Measurements from ENCODE around the gene ATE1.

ATE1 gene

GRCh38 chr10:121811386-121811785 lies 116.4 kb downstream of the ATE1 start:
- WGBS = 97% methylated on average over 2 of the region's 2 CpGs
- H3K9me3 ChIP-seq (ENCODE audit: insufficient read depth, low read depth, low read length) = no peaks in the 10 kb centered on the region
- H3K27ac ChIP-seq (ENCODE audit: low read depth, low read length) = no peak overlapping the region

DNA sequence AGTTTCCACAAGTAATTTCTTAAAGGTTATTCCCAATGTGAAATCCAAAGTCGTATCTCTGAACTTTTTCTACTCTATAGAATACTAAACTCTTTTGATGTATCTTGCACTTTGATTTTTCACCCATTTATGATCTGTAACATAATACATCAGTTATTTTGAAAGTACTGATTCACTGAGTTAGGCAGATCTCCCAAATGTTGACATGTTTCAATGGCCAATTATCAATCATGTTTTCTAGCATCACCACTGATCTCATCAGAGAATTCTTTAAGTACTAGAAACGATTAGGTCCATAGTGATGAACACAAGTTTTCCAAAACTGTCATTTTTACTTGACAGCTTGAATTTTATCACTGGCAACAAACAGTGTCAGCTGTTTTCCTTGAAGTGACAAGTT lies 119.0 kb downstream of the ATE1 start:
- no peaks in the 10 kb centered on the region for H3K27me3 ChIP-seq (ENCODE audit: insufficient read depth, low read length)
- no peak overlapping the region for H3K9ac ChIP-seq (ENCODE audit: low read depth, low read length)
- no peaks in the 10 kb centered on the region for H3K9me3 ChIP-seq (ENCODE audit: insufficient read depth, low read depth, low read length)
- H3K4me1 ChIP-seq (ENCODE audit: insufficient read depth, low read length) = no peaks in the 10 kb centered on the region
- no peak overlapping the region for H3K27ac ChIP-seq (ENCODE audit: low read depth, low read length)
- H3K4me3 ChIP-seq (ENCODE audit: low read length) = no peak overlapping the region
- no peaks in the 10 kb centered on the region for H3K36me3 ChIP-seq (ENCODE audit: insufficient read depth, low read length)
- WGBS = 94% methylated on average over 2 of the region's 2 CpGs

More at GRCh38 chr10:121811386-121811785, 116.4 kb downstream of the ATE1 start:
- H3K4me3 ChIP-seq (ENCODE audit: low read length) = no peak overlapping the region
- no peak overlapping the region for H3K9ac ChIP-seq (ENCODE audit: low read depth, low read length)
- H3K27me3 ChIP-seq (ENCODE audit: insufficient read depth, low read length) = no peaks in the 10 kb centered on the region
- H3K4me1 ChIP-seq (ENCODE audit: insufficient read depth, low read length) = no peaks in the 10 kb centered on the region
- H3K36me3 ChIP-seq (ENCODE audit: insufficient read depth, low read length) = no peaks in the 10 kb centered on the region; the same call in 1 of the 2 replicates

GRCh38 chr10:121804460-121804859 lies 123.4 kb downstream of the ATE1 start:
- Histone ChIP-seq H3K4me1 (ENCODE audit: insufficient read depth, low read length) (no peaks in the 10 kb centered on the region), H3K27ac (ENCODE audit: low read depth, low read length) (no peak overlapping the region), H3K36me3 (ENCODE audit: insufficient read depth, low read length) (no peaks in the 10 kb centered on the region), H3K9me3 (ENCODE audit: insufficient read depth, low read depth, low read length) (no peaks in the 10 kb centered on the region), H3K4me3 (ENCODE audit: low read length) (no peak overlapping the region), H3K9ac (ENCODE audit: low read depth, low read length) (no peak overlapping the region), H3K27me3 (ENCODE audit: insufficient read depth, low read length) (no peaks in the 10 kb centered on the region)
- 97% methylated on average over 2 of the region's 4 CpGs for WGBS

- Histone ChIP-seq H3K27me3 (ENCODE audit: insufficient read depth, low read length) (no peaks in the 10 kb centered on the region), H3K4me1 (ENCODE audit: insufficient read depth, low read length) (no peaks in the 10 kb centered on the region), H3K9ac (ENCODE audit: low read depth, low read length) (no peak overlapping the region), H3K36me3 (ENCODE audit: insufficient read depth, low read length) (no peaks in the 10 kb centered on the region), H3K27ac (ENCODE audit: low read depth, low read length) (no peak overlapping the region), H3K9me3 (ENCODE audit: insufficient read depth, low read depth, low read length) (no peaks in the 10 kb centered on the region), H3K4me3 (ENCODE audit: low read length) (no peak overlapping the region)
- 94% methylated on average over 2 of the region's 2 CpGs for WGBS
Measured at GRCh38 chr10:121803611-121804010, 124.2 kb downstream of the ATE1 start.

DNA sequence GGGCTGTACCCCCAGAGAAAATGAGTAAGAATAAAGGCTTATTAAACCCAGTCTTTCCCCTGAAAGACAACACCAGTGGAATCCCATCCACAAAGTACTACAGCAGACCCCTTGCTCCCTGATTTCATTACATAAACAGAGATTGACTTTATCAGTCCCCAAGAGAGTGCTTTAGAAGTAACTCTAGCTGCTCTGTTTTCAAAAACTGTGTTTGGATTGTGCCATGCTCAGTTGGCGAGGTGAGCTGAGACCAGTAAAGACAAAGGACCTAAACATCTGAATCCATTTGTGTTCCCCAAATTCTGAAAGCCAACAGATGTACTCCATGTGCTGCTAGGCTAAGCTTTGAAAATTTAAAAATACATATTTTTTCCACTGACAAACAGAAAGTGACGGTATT lies 127.0 kb downstream of the ATE1 start:
- 91% methylated on average over 2 of the region's 2 CpGs for WGBS
- no peak overlapping the region for H3K27ac ChIP-seq (ENCODE audit: low read depth, low read length)
- peaks cover 6% of the 10 kb centered on the region; the same call in 1 of the 2 replicates for H3K4me1 ChIP-seq (ENCODE audit: insufficient read depth, low read length)
- H3K9me3 ChIP-seq (ENCODE audit: insufficient read depth, low read depth, low read length) = no peaks in the 10 kb centered on the region
- no peaks in the 10 kb centered on the region for H3K36me3 ChIP-seq (ENCODE audit: insufficient read depth, low read length)
- no peaks in the 10 kb centered on the region for H3K27me3 ChIP-seq (ENCODE audit: insufficient read depth, low read length)
- H3K4me3 ChIP-seq (ENCODE audit: low read length) = no peak overlapping the region
- H3K9ac ChIP-seq (ENCODE audit: low read depth, low read length) = no peak overlapping the region

DNA sequence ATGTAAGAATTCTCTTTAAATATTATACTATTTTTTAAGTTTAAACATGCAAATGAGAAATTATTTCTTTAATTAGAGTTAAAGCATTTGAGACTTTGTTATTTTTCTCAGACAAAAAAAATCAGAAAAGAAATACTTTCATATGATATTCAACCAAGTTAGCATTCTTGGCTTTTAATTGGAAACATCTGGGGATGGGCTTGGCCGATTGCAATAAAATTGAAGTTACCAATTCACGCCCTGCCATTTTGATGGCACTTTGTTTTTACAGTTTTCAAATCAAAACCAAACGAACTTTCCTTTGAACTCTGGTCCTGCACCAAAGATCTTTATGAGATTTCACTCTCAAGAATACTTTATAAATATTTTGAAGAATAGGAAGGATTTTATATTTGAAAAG lies 127.7 kb downstream of the ATE1 start:
- no peaks in the 10 kb centered on the region for H3K27me3 ChIP-seq (ENCODE audit: insufficient read depth, low read length)
- no peak overlapping the region for H3K4me3 ChIP-seq (ENCODE audit: low read length)
- H3K9me3 ChIP-seq (ENCODE audit: insufficient read depth, low read depth, low read length) = no peaks in the 10 kb centered on the region
- WGBS = 93% methylated on average over 3 of the region's 3 CpGs
- H3K4me1 ChIP-seq (ENCODE audit: insufficient read depth, low read length) = peaks cover 10% of the 10 kb centered on the region; the same call in 1 of the 2 replicates
- no peaks in the 10 kb centered on the region for H3K36me3 ChIP-seq (ENCODE audit: insufficient read depth, low read length)
- no peak overlapping the region for H3K9ac ChIP-seq (ENCODE audit: low read depth, low read length)
- no peak overlapping the region for H3K27ac ChIP-seq (ENCODE audit: low read depth, low read length)

- Histone ChIP-seq H3K9me3 (ENCODE audit: insufficient read depth, low read depth, low read length) (no peaks in the 10 kb centered on the region), H3K36me3 (ENCODE audit: insufficient read depth, low read length) (no peaks in the 10 kb centered on the region), H3K4me3 (ENCODE audit: low read length) (no peak overlapping the region), H3K4me1 (ENCODE audit: insufficient read depth, low read length) (peaks cover 10% of the 10 kb centered on the region; the same call in 1 of the 2 replicates), H3K27me3 (ENCODE audit: insufficient read depth, low read length) (no peaks in the 10 kb centered on the region), H3K27ac (ENCODE audit: low read depth, low read length) (no peak overlapping the region), H3K9ac (ENCODE audit: low read depth, low read length) (no peak overlapping the region)
- WGBS = 83% methylated on average over 8 of the region's 8 CpGs
Measured at GRCh38 chr10:121797490-121797889, 130.3 kb downstream of the ATE1 start.

DNA sequence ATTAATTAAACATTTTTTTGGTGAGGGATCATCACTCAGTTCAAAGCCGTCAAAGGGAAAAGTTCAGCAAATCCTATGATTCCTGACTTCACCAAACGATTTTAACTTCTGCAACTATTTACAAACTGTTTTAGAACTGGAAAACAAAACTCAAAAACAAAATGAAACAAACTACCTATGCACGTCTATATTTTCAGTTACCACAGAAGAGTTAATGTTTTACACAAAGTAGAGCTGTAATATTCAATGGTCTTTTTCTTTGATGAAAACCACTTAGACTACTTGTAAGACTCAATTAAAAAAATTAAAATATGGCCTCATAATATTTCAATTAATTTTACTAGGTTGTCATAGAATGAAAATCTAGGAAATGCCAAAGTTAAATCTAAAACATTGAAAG lies 131.5 kb downstream of the ATE1 start:
- Histone ChIP-seq H3K27me3 (ENCODE audit: insufficient read depth, low read length) (no peaks in the 10 kb centered on the region), H3K36me3 (ENCODE audit: insufficient read depth, low read length) (no peaks in the 10 kb centered on the region), H3K4me1 (ENCODE audit: insufficient read depth, low read length) (peaks cover 10% of the 10 kb centered on the region; the same call in 1 of the 2 replicates), H3K9ac (ENCODE audit: low read depth, low read length) (no peak overlapping the region), H3K9me3 (ENCODE audit: insufficient read depth, low read depth, low read length) (no peaks in the 10 kb centered on the region), H3K4me3 (ENCODE audit: low read length) (no peak overlapping the region), H3K27ac (ENCODE audit: low read depth, low read length) (no peak overlapping the region)
- 96% methylated on average over 3 of the region's 3 CpGs for WGBS

GRCh38 chr10:121792198-121792597 lies 135.6 kb downstream of the ATE1 start:
- H3K27me3 ChIP-seq (ENCODE audit: insufficient read depth, low read length) = no peaks in the 10 kb centered on the region
- H3K4me1 ChIP-seq (ENCODE audit: insufficient read depth, low read length) = peaks cover 10% of the 10 kb centered on the region; the same call in 1 of the 2 replicates
- H3K27ac ChIP-seq (ENCODE audit: low read depth, low read length) = no peak overlapping the region
- H3K36me3 ChIP-seq (ENCODE audit: insufficient read depth, low read length) = peaks cover 12% of the 10 kb centered on the region; the same call in 1 of the 2 replicates
- H3K9me3 ChIP-seq (ENCODE audit: insufficient read depth, low read depth, low read length) = no peaks in the 10 kb centered on the region
- H3K4me3 ChIP-seq (ENCODE audit: low read length) = no peak overlapping the region
- 96% methylated on average over 2 of the region's 3 CpGs for WGBS
- H3K9ac ChIP-seq (ENCODE audit: low read depth, low read length) = no peak overlapping the region

- H3K27me3 ChIP-seq (ENCODE audit: insufficient read depth, low read length) = no peaks in the 10 kb centered on the region
- 96% methylated on average over 5 of the region's 5 CpGs for WGBS
- H3K4me1 ChIP-seq (ENCODE audit: insufficient read depth, low read length) = peaks cover 10% of the 10 kb centered on the region; the same call in 1 of the 2 replicates
- no peak overlapping the region for H3K9ac ChIP-seq (ENCODE audit: low read depth, low read length)
- H3K9me3 ChIP-seq (ENCODE audit: insufficient read depth, low read depth, low read length) = no peaks in the 10 kb centered on the region
- H3K36me3 ChIP-seq (ENCODE audit: insufficient read depth, low read length) = peaks cover 12% of the 10 kb centered on the region; the same call in 1 of the 2 replicates
- no peak overlapping the region for H3K4me3 ChIP-seq (ENCODE audit: low read length)
- H3K27ac ChIP-seq (ENCODE audit: low read depth, low read length) = no peak overlapping the region
Measured at GRCh38 chr10:121791761-121792160, 136.1 kb downstream of the ATE1 start.

DNA sequence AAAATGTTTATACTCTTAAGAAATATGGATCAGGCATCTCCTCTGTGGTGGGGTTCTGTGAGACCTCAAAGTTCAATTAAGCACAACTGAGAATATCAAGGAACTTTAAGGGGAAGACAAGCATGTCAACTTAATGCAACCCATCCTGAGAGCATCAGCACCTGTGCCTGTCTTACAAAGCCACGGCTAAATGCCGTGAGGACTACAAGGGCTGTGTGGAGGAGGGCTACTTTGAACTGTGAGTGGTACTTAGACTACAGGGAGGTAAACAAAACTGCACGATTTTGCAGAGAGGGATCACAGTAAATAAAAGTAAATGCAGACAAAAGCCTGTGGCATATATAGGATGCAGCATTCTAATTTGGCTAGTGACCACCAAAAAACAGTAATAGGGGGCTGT lies 139.1 kb downstream of the ATE1 start:
- Histone ChIP-seq H3K27ac (ENCODE audit: low read depth, low read length) (no peak overlapping the region), H3K4me1 (ENCODE audit: insufficient read depth, low read length) (no peaks in the 10 kb centered on the region; the same call in 1 of the 2 replicates), H3K9me3 (ENCODE audit: insufficient read depth, low read depth, low read length) (no peaks in the 10 kb centered on the region), H3K27me3 (ENCODE audit: insufficient read depth, low read length) (no peaks in the 10 kb centered on the region), H3K9ac (ENCODE audit: low read depth, low read length) (no peak overlapping the region), H3K36me3 (ENCODE audit: insufficient read depth, low read length) (peaks cover 12% of the 10 kb centered on the region; the same call in 1 of the 2 replicates), H3K4me3 (ENCODE audit: low read length) (no peak overlapping the region)
- 89% methylated on average over 3 of the region's 3 CpGs for WGBS

DNA sequence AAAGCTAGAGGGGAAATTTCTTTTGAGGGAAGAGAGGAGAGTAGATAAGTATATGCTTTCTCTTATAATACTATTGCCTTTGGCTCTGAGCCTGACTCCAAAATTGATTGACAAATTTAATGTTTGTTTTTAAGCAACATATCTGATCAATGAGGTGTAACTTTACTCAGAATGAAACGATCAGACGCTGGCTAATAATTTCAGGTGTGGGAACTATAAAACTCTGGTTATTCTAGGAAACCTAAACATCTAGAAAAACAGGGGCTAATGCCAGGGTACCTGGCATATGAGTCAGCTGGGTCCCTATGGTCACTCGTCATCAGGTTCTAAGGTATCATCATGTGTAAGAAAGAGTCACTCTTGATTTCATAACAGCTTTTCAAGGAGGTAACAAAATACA lies 139.7 kb downstream of the ATE1 start:
- no peak overlapping the region for H3K9ac ChIP-seq (ENCODE audit: low read depth, low read length)
- H3K4me3 ChIP-seq (ENCODE audit: low read length) = no peak overlapping the region
- H3K36me3 ChIP-seq (ENCODE audit: insufficient read depth, low read length) = peaks cover 12% of the 10 kb centered on the region; the same call in 1 of the 2 replicates
- no peak overlapping the region for H3K27ac ChIP-seq (ENCODE audit: low read depth, low read length)
- no peaks in the 10 kb centered on the region for H3K27me3 ChIP-seq (ENCODE audit: insufficient read depth, low read length)
- no peaks in the 10 kb centered on the region; the same call in 1 of the 2 replicates for H3K4me1 ChIP-seq (ENCODE audit: insufficient read depth, low read length)
- H3K9me3 ChIP-seq (ENCODE audit: insufficient read depth, low read depth, low read length) = no peaks in the 10 kb centered on the region
- WGBS = 95% methylated on average over 3 of the region's 3 CpGs

Data from HUES64 (cell line).